ENCODE data around the gene CDKL2.
"Not testable (repeated sequence)": the region's sequence is repeated elsewhere in the genome, so short reads cannot be mapped to it uniquely, and the experiment has no call there.

DNA sequence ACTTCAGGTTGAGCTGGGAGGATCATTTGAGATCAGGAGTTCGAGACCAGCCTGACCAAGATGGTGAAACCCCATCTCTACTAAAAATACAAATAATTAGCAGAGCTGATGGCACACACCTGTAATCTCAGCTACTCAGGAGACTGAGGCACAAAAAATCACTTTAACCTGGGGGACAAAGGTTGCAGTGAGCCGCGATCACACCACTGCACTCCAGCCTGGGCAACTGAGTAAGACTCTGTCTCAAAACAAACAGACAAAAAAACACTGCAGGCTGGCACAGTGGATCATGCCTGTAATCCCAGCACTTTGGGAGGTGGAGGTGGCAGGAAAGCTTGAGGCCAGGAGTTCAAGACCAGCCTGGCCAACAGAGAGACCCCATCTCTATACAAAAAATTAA is 34.3 kb upstream of the CDKL2 start:
- not testable (repeated sequence) for TF ChIP-seq CTCF (IDR thresholded peaks at IDR 0.05; ENCODE audit: low read length); EZH2 (IDR thresholded peaks at IDR 0.05; ENCODE audit: borderline replicate concordance, low read length)
